Measurements from ENCODE around the gene ARMC8.
"Not testable (repeated sequence)": the region's sequence is repeated elsewhere in the genome, so short reads cannot be mapped to it uniquely, and the experiment has no call there.

The ARMC8 gene, protein sequence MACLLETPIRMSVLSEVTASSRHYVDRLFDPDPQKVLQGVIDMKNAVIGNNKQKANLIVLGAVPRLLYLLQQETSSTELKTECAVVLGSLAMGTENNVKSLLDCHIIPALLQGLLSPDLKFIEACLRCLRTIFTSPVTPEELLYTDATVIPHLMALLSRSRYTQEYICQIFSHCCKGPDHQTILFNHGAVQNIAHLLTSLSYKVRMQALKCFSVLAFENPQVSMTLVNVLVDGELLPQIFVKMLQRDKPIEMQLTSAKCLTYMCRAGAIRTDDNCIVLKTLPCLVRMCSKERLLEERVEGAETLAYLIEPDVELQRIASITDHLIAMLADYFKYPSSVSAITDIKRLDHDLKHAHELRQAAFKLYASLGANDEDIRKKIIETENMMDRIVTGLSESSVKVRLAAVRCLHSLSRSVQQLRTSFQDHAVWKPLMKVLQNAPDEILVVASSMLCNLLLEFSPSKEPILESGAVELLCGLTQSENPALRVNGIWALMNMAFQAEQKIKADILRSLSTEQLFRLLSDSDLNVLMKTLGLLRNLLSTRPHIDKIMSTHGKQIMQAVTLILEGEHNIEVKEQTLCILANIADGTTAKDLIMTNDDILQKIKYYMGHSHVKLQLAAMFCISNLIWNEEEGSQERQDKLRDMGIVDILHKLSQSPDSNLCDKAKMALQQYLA

DNA sequence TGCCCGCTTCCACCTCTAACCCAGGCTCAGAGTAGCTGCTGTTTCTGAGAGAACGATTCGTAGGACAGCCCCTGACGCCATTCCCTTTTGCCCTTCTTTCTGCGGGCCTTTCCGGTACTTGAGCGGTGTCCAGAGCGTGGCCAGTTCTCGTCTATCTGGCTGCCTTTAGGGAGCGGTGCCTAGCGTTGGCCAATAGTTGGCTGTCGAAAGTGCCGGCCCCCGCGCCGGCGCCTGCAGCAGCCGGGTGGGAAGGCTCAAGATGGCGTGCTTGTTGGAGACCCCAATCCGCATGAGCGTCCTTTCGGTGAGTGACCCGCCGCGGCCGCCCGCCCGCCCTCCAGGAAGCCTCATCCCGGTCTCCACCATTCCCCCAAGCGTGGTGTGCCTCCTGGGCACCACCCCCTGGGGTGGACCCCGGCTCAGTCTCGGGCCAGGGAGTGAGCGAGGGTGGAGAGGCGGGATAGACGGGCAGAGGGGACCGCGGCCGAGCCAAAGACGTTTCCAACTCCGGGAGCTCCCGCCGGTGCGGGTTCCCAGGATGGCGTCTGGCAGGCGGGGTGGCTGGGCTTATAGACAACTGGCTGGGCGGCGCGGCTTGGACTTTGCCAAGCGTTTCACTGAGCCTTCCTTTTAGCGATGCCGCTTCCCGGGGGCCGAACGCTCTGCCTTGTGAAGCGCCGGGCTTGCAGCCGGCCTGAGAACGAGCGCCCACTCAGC is at the start of gene ARMC8:
ARMC8 (plus strand) TSS at position 6 of the 717 bp plus-strand sequence; CDS start at position 260, 254 bp downstream.
- DNase-seq (ENCODE audit: low spot score), result peak; percentile 38

DNA sequence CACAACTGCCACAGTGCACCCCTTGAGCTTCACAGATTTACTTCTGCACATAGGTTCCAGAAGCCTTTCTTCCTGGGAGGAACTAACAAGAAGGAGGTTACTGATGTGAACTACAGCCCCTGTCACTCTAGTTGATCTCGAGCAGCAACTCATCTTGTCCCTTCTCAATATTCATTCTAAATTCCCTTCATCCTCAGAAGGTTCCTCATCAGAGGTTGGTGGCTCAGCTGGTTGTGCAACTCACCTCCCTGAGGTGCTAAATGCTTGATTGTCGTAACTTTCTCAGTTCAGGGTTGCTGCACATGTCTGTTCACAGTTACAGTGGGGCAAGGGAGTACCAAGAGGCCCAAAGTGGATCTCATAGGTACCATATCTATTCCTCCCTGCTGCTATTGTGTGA is 49.2 kb upstream of the ARMC8 start:
- no peak for DNase-seq (ENCODE audit: low spot score)

DNA sequence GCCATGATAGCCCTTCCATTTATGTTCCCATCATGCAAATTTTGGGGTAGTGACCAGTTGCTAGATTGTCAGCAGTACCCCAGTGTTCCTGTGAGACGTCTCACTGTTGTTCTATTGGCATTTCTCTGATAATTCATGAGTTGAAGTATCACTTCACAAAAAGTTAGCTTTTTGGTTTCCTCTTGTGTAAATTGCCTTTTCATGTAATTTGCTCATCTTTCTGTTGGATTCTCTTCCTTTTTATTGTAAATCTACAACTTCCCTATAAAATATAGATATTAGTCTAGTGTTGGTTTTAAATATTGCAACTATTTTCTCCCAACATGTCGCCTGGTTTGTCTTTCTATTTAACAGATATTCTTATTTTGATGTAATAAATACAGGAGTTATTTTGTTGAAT is 47.4 kb upstream of the ARMC8 start:
- DNase-seq (ENCODE audit: low spot score), result no peak

DNA sequence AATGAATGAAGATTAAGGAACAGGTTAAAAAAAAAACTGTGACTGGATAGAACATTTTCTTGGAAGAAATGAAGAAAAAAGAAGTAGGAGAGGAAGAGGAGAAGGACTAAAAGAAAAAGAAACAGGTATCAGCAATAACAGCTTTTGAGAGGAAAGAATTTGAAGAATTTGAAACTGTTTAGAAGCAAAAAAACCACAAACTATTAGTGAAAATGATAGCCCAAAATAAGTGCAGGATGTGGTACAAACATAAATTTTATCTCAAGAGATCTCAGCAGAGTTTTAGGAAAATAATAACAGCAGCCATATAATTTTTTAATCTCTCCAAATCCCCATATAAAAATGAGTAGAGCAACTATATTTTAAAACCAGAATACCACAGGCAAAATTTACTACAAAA is 46.2 kb upstream of the ARMC8 start:
- DNase-seq (ENCODE audit: low spot score), result no peak

DNA sequence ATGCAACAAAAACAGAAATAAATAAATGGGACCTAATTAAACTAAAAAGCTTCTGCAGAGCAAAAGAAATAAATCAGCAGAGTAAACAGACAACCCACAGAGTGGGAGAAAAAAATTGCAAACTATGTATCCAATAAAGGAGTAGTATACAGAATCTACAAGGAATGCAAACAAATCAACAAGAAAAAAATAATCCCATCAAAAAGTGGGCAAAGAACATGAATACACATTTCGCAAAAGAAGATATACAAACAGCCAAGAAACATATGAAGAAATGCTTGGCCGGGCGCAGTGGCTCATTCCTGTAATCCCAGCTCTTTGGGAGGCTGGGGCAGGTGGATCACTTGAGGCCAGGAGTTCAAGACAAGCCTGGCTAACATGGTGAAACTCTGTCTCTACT is 44.9 kb upstream of the ARMC8 start:
- DNase-seq (ENCODE audit: low spot score), result not testable (repeated sequence)

DNA sequence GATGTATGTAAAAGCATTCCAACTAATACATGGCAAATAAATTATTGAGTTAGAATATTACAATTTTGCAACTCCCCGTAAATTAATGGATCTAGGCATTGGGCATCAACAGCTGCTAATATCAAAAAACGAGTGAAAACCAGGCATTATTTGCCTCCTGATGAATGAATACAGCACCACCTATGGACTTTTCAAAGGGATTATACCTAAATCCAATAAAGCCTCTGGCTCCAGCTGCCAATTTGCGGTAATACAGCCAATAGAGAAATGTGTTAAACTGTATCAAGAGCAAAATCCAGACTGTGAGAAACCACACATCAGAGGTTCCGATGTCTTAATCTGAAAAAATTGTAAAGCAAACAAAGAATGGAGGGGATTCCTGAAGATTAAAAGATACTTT is 38.6 kb upstream of the ARMC8 start:
- DNase-seq (ENCODE audit: low spot score), result no peak

DNA sequence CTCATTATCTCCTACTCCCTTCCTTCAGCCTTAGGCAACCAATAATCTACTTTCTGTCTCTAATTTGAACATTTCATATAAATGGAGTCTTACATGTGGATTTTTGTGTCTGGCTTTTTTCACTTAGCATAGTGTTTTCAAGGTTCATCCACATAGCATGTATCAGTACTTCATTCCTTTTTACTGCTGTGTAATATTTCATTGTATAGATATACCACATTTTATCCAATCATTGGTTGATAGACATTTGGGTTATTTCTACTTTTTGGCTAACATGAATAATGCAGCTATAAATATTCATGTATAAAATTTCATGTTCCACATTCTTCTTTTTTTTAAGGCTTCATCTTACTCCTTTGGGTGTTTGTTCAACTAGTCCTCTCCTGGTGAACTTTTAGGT is 32.6 kb upstream of the ARMC8 start:
- no peak for DNase-seq (ENCODE audit: low spot score)

DNA sequence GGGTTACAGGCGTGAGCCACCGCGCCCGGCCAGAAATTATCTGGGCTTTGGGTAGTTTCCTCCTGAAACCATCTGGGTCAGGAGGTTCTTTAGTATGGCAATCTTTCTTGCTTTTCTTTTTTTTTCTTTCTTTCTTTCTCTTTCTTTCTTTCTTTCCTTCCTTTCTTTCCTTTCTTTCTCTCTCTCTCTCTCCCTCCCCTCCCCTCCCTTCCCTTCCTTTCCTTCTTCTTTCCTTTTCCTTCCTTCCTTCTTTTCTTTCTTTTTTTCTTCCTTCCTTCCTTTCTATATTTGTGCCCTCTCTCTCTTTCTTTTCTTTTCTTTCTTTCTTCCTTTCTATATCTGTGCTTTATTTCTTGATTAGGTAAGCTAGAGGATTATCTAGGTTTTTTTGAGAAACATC is 29.4 kb upstream of the ARMC8 start:
- no peak for DNase-seq (ENCODE audit: low spot score)

DNA sequence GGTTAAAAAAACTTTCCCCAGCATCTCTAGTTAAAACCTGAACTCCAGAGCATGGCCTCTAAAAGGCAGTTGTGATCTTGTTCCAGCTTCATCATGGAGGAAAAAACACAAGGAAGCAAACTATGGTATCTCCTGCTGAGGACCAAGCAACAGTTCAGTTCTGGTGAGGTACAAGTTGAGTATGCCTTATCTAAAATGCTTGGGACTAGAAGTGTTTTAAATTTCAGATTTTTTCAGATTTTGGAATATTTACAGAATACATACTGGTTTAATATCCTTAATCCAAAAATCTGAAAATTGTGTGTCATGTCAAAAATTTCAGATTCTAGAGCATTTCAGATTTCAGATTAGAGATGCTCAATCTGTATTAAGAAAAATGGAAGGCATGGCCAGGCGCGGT is 22.0 kb upstream of the ARMC8 start:
- no peak for DNase-seq (ENCODE audit: low spot score)

DNA sequence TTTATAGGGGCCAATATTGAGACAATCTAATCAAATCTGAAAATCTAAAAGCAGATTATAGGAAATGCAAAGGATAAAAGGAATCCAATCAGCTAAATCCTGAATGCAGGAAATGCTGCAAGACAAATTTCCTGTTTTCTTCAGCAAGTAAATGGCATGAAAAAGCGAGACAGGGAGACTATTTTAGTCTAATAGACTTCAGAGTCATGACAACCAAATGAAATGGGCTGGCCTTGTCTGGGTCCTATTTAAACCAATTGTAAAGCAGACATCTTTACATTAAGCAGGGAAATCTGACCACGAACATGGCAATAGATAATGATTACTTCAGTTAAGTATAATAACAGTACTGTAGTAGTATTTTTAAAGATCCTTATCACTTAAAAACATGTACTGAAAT is 14.5 kb upstream of the ARMC8 start:
- peak; percentile 39 for DNase-seq (ENCODE audit: low spot score)

DNA sequence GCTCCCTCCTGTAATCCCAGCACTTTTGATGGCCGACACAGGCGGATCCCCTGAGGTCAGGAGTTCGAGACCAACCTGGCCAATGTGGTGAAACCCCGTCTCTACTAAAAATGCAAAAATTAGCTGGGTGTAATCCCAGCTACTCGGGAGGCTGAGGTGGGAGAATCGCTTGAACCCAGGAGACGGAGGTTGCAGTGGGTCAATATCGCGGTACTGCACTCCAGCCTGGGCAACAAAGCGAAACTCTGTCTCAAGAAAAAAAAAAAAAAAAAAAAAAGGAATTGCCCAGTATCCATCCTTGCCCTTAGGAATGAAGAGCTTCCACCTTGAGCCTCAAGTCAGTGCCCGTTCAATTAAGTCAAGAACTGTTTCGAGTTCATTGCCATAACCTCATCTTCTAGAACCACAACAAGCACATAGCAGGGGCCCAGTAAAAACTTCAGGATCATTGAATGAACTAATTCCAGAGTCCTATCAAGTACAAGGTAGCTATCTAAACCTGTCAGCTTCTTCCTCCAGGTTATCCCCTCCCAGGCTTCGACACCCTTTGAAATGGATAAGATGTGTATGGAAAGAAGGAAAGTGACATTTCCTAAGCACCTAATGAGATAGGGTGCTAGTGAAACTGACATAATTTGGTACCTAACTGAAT is 13.2 kb upstream of the ARMC8 start:
- no peak for DNase-seq (ENCODE audit: low spot score)

DNA sequence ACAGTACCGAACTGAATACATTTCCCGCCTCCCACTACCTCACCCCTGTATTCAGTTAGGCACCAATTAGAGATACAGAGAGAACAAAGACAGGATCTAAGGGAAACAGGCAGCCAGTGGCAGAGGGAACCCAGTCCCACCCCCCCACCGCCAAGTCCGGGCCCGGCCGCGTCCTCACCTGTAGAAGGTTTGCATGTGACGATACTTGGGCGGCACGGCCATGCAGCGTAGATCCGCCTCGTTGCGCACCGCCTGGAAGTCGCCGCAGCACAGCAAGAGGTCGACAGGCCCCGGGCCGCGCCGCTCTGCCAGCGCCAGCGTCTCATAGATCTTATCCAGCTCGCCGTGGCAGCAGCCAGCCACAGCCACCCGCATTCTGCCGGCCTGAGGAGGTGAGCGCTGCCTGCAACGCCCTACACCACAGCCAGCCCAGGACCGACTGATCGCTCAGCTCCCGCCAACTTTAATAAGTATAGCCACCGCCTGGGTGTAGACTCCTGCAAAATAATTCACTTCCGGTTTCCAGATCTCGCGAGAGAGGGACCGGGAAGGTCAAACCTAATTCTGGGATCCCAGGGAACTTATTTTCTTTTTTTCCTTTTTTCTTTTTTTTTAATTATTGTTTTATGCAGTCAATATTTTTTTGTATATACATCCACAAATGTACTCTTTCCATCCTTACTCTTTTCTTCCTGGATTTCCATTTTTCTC is 12.5 kb upstream of the ARMC8 start, which contains the start of gene DBR1:
DBR1 (minus strand) TSS at position 501 of the 711 bp plus-strand sequence; CDS start at position 375, 126 bp downstream.
- DNase-seq (ENCODE audit: low spot score), result peak; percentile 70

DNA sequence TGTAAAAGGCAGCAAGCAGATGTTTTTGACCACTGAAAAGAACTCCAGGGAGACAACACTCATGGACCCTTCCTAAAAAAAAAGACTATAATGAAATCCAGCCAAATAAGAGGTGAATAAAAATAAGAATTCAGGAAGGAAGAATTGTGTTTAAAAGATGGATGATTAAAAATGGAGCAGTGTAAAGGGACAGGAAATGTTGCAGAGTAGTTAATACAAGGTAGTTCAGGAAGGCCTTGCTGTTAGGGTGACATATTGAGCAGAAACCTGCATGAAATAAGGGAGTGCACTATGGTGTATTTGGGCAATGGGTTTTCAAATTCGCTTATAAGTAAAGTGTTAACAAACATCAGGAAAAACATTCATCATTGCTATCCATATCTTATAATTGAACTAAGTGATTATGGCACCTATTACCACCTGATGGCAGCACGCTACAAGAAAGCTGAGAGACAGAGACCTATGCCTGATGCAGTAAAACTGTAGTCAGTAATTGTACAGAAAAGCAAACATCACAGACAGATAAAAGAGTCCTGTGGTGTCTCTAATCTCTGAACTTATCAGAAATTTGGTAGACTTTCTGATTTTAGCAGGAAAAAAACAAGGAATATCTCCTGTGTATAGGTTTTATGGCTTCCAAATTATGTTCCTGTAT is 6.6 kb upstream of the ARMC8 start:
- DNase-seq (ENCODE audit: low spot score), result no peak

DNA sequence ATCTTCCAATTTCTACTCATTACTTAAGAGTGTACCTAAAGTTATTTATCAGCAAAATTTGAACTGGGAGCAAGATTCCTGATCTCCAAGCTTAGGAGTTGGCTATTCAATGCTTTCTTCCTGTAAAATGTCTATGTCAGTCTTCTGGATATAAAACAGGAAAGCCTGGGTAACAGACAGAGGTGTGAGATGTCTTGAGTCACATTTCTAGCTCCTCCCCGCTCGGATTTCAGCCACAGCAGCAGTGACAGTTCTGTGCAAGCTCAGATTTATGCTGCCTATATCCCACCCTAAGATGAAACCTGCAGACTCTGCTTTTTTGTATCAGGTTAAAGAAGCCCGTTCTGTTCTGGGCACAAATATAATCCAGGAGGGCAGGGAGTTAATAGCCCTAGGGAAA is 2.1 kb upstream of the ARMC8 start:
- no peak for DNase-seq (ENCODE audit: low spot score)

DNA sequence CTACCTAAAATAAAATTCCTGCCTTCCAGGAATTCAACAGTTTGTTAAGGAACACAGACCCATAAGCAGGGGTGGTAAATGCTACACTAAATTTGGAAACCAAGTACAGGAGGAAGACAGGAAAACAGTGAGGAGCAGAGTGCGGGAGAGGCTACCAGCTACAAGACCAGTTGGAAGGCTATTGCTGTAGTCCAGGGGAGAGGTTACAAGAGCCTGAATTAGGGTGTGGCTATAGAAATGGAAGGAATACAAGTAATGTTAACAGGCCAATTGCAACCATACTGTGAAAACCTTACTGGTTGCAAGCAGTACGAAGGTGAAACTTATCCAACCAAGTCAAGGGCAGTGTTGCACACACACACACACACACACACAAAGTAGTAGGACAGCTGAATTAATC is 880 bp upstream of the ARMC8 start:
- no peak for DNase-seq (ENCODE audit: low spot score)

DNA sequence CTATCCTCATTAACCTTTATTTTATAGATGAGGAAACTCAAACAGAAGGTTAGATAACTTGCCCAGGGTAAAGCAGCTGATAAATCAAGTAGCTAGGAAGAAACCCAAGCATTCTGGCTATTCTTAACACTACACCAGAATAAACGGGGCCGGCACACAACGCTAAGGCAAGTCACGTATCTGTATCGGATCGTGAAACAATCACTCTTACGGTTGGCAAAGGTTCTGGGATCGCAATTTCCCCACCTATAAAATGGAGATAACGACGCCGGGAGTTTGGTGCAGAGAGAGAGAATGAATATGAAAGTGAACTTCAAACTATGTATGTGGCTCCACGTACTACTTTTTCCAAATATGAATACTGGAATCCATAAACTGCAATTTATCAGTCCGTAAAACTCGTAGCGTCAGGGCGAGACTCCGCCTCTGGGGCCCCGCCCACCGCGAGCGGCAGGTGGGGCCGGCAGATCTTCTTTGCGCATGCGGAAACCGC is 252 bp upstream of the ARMC8 start:
- peak; percentile 91 for DNase-seq (ENCODE audit: low spot score)

DNA sequence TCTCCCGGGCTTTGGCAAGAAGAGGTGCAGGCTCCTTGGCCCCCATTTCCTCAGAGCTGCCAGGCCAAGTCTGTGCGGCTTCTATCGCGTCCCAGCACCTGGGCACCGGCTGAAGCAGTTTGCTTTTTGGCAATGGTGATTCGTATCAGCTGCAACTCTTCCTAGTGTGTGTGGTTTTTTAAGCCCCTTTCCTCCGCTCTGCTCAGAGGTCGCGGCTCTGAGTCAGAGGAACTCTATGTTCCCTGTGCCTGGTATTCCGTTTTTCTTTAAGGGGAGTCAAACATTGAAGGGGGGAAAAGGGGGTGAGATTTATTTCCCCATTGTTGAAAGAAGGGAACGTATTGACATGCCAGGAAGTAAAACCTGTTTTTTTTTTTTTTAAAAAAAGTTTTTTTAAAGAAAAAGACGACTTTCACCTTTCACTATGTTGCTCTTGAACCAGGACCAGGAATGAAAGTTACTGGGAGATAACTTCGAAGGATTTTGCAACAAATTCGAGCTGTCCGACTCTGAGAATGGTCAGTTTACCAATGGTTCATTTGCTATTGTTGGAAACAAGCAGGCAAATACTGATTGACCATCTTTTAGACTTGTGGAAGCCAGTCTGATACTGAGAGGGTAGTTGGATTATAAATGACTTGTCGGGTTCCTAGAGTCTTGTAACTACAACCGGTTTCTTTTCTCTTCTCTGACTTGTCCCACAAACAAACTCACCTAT is 1.1 kb downstream of the ARMC8 start:
- no peak for DNase-seq (ENCODE audit: low spot score)

DNA sequence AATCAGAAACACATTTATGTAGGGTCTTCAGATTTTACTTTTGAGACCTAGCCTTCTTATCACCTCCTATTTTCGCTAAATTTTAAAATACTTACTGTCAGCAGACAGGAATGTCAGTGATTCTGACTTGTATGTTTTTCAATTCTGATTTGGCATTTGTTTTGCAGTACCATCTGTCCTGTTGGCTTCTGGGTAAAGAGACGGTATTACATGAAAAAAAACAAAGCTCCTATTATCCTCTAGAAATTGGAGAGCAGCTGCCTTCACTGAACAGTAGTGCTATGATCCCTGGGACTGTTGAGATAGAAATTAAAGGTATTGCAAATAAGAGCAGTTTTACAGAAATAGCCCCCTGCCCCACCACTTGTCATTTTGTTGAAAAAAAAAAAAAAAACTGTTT is 8.4 kb downstream of the ARMC8 start:
- DNase-seq (ENCODE audit: low spot score), result no peak

DNA sequence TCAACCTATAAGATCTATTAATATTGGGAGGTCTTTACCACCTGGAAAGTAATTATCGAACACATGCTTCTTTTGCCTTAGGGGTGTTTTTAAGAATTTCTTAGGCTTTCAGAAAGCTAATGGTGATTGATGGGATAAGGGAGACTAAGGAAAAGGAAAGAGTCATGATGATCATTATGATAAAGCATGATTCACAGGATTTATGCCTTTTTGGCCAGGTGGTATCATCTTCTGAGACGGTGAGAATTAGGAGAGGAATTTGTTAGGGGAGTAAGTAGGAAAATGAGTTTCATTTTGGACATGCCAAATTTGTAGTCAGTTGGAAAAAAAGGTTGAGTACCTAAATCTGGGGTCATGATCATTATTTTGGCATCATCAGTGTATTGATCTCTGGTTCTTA is 8.9 kb downstream of the ARMC8 start:
- DNase-seq (ENCODE audit: low spot score), result no peak

DNA sequence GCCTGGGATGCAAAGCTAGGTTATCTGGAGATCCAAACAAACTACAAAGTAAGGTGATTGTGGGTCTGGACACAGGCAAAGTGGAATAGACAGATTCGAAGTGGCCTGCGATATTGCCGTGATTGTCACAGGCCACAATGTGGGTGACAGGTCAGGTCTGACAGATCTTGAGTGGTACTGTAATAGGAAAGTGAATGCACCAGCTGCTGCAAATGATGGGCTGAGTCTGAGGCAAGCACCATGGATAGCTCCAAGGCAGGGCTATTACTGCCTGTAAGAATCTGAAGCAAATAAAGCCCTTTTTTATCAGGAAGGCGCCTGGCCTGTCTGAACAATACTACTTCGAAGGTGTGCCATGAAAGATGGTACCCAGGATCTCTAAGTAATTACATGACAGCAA is 10.0 kb downstream of the ARMC8 start:
- no peak for DNase-seq (ENCODE audit: low spot score)
